GM06990 (cell line): ENCODE results near the gene CLN3.
"Not testable (repeated sequence)": the region's sequence is repeated elsewhere in the genome, so short reads cannot be mapped to it uniquely, and the experiment has no call there.

Experiments
- DNase-seq: peaks from one replicate; pipeline ENCODE4 v3.0.0-alpha.2; 2011; ENCODE audit not compliant: insufficient read length; ENCODE audit errors: extremely low read depth
- H3K27me3 ChIP-seq: replicated peaks from 2 replicates; pipeline ENCODE4 v1.6.0; 2011; ENCODE audit warnings: low read length; ENCODE audit not compliant: control insufficient read depth, insufficient read depth
- H3K36me3 ChIP-seq: 2 replicates; pipeline ENCODE4 v1.5.1; 2011; ENCODE audit warnings: low read length; ENCODE audit not compliant: control insufficient read depth, insufficient read depth
- H3K4me3 ChIP-seq: replicated peaks from 2 replicates; pipeline ENCODE4 v1.5.1; 2011; ENCODE audit warnings: low read depth, mild to moderate bottlenecking, control low read depth, low read length
- CTCF ChIP-seq: IDR thresholded peaks from 2 replicates; pipeline ENCODE4 v1.5.1; 2011; ENCODE audit warnings: low read length, control low read depth, mild to moderate bottlenecking, inconsistent platforms; ENCODE audit not compliant: insufficient read depth, poor library complexity, severe bottlenecking

The CLN3 gene

GRCh38 chr16:28475221-28475620 lies 16.7 kb downstream of the CLN3 start:
- Histone ChIP-seq H3K4me3 (no peak overlapping the region), H3K36me3 (peaks cover 11% of the 10 kb centered on the region), H3K27me3 (no peaks in the 10 kb centered on the region)
- no peak for TF ChIP-seq CTCF
- DNase-seq: no peak

DNA sequence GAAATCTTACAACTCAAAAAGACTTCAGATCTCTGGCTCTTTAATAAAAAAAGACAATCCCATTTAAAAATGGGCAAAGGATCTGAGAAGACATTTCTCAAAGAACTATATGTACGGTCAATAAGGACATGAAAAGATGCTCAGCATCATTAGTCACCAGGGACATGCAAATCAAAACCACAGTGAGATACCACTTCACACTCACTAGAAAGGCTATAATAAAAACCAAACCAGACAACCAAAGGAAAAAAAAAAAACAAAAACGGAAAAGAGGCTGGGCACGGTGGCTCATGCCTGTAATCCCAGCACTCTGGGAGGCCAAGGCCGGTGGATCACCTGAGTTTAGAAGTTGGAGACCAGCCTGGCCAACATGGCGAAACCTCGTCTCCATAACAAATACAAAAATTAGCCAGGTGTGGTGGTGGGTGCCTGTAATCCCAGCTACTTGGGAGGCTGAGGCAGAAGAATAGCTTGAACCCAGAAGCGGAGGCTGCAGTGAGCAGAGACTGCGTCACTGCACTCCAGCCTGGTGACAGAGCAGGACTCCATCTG lies 18.1 kb downstream of the CLN3 start:
- H3K36me3 ChIP-seq: peaks cover 7% of the 10 kb centered on the region
- no peak for DNase-seq
- no peaks in the 10 kb centered on the region for H3K27me3 ChIP-seq
- H3K4me3 ChIP-seq: no peak overlapping the region
- TF ChIP-seq CTCF: no peak

GRCh38 chr16:28447081-28447480 lies 44.8 kb downstream of the CLN3 start:
- not testable (repeated sequence) for DNase-seq, H3K36me3 ChIP-seq, H3K4me3 ChIP-seq, H3K27me3 ChIP-seq

- H3K4me3 ChIP-seq, H3K27me3 ChIP-seq, DNase-seq, H3K36me3 ChIP-seq: not testable (repeated sequence)
These were observed 45.5 kb downstream of the CLN3 start for GRCh38 chr16:28446388-28446787.

DNA sequence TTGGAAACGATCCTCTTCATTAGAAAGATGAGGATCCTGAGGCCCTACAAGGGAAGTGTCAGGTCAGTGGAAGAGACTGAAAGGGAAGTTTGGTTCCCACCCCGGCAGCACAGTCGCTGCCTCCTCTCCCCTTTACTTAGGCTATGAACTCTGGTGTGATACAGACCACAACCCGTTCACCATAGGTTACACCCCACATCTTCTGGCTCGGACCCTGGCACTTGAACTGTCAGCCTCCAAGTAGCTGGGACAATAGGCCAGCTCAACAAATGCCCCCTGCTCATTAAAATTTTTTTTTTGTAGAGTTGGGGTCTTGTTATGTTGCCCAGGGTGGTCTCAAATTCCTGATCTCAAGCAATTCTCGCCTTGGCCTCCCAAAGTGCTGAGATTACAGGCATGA lies 47.9 kb downstream of the CLN3 start:
- not testable (repeated sequence) for DNase-seq, H3K4me3 ChIP-seq, H3K27me3 ChIP-seq, H3K36me3 ChIP-seq

- not testable (repeated sequence) for H3K36me3 ChIP-seq, DNase-seq, H3K27me3 ChIP-seq, H3K4me3 ChIP-seq
These were observed 53.0 kb downstream of the CLN3 start for GRCh38 chr16:28438899-28439298.

- not testable (repeated sequence) for DNase-seq, H3K36me3 ChIP-seq, H3K27me3 ChIP-seq, H3K4me3 ChIP-seq
These were observed 56.5 kb downstream of the CLN3 start for GRCh38 chr16:28435340-28435739.
